GM12891 (cell line): ENCODE measurements around the gene BCL2.
A peak's percentile ranks its signal among the peaks of the same experiment; 100 is the strongest.

ENCODE experiments used
- DNase-seq: peaks from one replicate; pipeline ENCODE4 v3.0.0; 2011; ENCODE audit warnings: low spot score; ENCODE audit not compliant: insufficient read length
- FAIRE-seq: peaks from 2 replicates; lab custom pipeline; 2011; peaks lifted over from hg19 to GRCh38; lab: Jason Lieb, UNC
- PAX5 ChIP-seq: IDR thresholded peaks from 2 replicates; pipeline ENCODE4 v1.6.1; 2011; ENCODE audit warnings: low read length, moderate library complexity, mild to moderate bottlenecking; ENCODE audit not compliant: insufficient read depth, severe bottlenecking
- POLR2A ChIP-seq: IDR thresholded peaks from 2 replicates; pipeline ENCODE4 v1.6.1; 2011; ENCODE audit warnings: low read depth, low read length, control low read depth
- POLR2AphosphoS5 ChIP-seq: IDR thresholded peaks from 2 replicates; pipeline ENCODE4 v1.6.1; 2011; ENCODE audit warnings: low read depth, low read length, control low read depth
- POU2F2 ChIP-seq: IDR thresholded peaks from 2 replicates; pipeline ENCODE4 v1.6.1; 2011; ENCODE audit warnings: low read depth, mild to moderate bottlenecking, control low read depth, low read length, moderate library complexity
- SPI1 ChIP-seq: IDR thresholded peaks from 2 replicates; pipeline ENCODE4 v1.6.1; 2011; ENCODE audit warnings: low read depth, low read length, control low read depth
- TAF1 ChIP-seq: IDR thresholded peaks from 2 replicates; pipeline ENCODE4 v1.6.1; 2011; ENCODE audit warnings: low read depth, low read length, control low read depth

The BCL2 gene

DNA sequence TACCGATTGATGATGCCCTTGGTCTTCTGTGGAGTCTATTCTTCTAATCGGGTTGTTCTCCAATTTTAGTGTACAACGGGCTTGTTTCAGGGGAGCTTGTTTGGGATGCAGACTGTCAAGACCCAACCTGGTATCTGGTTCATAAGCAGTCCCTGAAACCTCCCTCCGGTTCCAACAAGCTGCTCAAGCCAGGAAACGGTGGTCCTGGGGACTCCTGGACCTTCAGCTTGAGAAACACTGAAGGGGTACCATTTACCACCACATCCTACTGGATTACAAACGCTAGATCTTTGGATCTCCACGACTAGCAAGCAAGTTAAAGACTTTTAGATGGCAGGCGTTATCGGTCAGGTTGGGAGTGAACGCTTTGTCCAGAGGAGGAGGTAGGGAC lies 2.0 kb downstream of the BCL2 start:
- TF ChIP-seq SPI1, result no peak
- no peak for TF ChIP-seq POLR2A
- no peak for TF ChIP-seq POU2F2
- no peak for TF ChIP-seq POLR2AphosphoS5
- TF ChIP-seq TAF1, result no peak
- TF ChIP-seq PAX5, result no peak
- FAIRE-seq, result no peak
- DNase-seq, result no peak

- FAIRE-seq (peak; percentile 83), DNase-seq (no peak)
- TF ChIP-seq PAX5 (no peak), TAF1 (no peak), POLR2A (no peak), POU2F2 (no peak), SPI1 (no peak), POLR2AphosphoS5 (no peak)
These were observed 2.7 kb downstream of the BCL2 start for GRCh38 chr18:63316612-63317555.

GRCh38 chr18:63315876-63316275 lies 3.7 kb downstream of the BCL2 start:
- TF ChIP-seq POU2F2 (no peak), POLR2AphosphoS5 (no peak), PAX5 (no peak), SPI1 (no peak), TAF1 (no peak)
- FAIRE-seq (no peak), DNase-seq (no peak)

DNA sequence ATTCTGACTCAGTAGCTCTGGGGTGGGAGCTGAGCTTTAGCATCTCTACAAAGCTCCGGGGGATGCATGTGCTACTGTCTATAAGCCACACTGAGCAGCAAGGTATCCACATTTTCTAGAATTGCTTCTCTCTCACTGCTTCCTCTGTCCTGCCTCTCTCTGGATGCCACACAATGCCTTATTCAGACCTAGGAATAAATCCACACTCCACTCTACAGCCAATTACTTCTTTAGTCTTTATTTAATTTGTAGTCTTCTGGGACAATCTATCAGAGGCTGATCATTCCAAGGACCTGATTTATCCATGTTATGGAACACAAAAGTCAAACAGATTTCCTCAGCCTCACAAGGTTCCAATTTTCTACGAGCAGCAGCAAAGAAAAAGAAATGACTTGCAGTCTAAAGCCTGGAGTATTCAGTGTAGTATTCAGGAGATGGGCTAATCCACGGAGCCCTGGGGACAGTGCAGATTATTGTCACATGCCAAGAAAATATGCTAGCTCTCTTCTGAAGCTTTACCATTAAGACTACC lies 4.4 kb downstream of the BCL2 start:
- TF ChIP-seq TAF1 (no peak), PAX5 (no peak), POLR2AphosphoS5 (no peak; the same call in 1 of the 2 replicates), POU2F2 (no peak), POLR2A (no peak), SPI1 (no peak)
- FAIRE-seq (no peak), DNase-seq (no peak)

DNA sequence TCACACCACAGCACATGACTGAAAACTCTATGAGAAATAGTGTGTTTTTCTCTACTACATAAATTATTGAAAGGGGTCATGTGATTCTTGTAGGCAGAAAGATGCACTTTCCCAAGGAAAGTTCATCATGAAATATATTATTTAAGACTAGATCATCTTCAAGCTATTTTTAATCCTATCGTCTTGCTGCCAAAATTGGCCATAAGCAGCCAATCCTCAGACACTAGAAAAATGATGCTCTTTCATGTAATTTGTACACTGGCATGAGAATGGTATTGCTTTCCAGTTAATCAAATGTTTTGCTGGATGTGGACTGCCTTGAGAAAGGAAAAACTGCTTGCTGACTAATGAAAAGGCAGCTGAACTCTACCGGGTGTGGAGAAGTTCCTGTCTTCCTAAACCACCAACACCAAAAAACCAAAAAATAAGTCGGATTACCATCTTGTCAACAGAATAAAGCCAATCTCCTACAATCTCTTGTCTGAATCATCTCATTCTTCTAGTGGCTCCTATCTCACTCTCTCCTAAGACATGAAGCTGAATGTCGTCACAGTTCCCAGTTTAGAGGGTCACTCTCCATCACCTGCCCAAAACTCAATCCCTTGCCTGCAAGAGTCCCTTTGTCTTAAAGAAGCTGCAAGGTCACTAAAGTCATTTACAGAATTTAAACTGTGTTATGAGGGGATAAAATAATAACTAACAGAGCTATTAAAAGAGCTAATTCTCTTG lies 5.3 kb downstream of the BCL2 start:
- TF ChIP-seq POLR2AphosphoS5 (peak; percentile 2; the same call in 1 of the 2 replicates), POU2F2 (no peak)
- FAIRE-seq (peak; percentile 67), DNase-seq (no peak)

DNA sequence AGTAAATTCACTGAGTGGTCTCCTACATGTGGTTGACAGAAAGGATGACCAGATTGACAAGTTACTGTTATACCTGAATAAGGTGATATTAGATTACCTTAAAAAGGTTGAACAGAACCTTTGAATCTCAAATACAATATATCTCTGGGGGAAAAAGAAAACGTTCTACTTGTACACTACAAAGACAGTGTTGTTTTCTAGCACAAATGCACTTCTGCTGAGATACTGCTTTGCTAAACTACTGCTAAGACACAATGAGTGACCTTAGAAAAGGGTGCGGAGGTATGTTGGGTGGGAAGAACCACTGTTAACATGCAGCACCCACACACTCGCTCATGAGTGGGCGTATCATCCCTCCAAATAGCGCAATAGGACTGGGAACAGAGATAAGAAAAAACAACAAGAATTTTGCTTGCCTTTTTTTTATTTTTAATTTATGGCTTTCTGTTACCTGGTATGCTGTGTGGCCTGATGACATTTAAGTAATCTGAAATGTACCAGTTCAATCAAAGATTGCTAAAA lies 6.1 kb downstream of the BCL2 start:
- TF ChIP-seq POLR2A, result 0 out of 2 replicates have a peak, but pooled peaks have one; percentile 24
- TF ChIP-seq POU2F2, result no peak
- FAIRE-seq (peak; percentile 86), DNase-seq (no peak)

GRCh38 chr18:63312737-63313395 lies 6.7 kb downstream of the BCL2 start:
- no peak for FAIRE-seq
- DNase-seq, result no peak
- TF ChIP-seq TAF1, result no peak
- TF ChIP-seq SPI1, result peak; percentile 56

GRCh38 chr18:63312019-63312409 lies 7.6 kb downstream of the BCL2 start:
- no peak for FAIRE-seq
- TF ChIP-seq POU2F2 (no peak), POLR2AphosphoS5 (peak; percentile 68)

GRCh38 chr18:63311118-63312018 lies 8.2 kb downstream of the BCL2 start:
- TF ChIP-seq TAF1 (peak; percentile 11; the same call in 1 of the 2 replicates), POLR2AphosphoS5 (no peak), PAX5 (no peak), POLR2A (no peak; the same call in 1 of the 2 replicates), SPI1 (peak; percentile 41; the same call in 1 of the 2 replicates)
- peak; percentile 92 for FAIRE-seq
- DNase-seq, result no peak

More at GRCh38 chr18:63312019-63312409, 7.6 kb downstream of the BCL2 start:
- DNase-seq, result no peak
